Fibroblast of mammary gland (primary cell): Measurements from ENCODE around the gene CHCHD2.
"Not testable (repeated sequence)": the region's sequence is repeated elsewhere in the genome, so short reads cannot be mapped to it uniquely, and the experiment has no call there.

Experiments
- DNase-seq: peaks from one replicate; pipeline ENCODE4 v3.0.0-alpha.2; 2010; ENCODE audit warnings: low read depth
- H3K4me3 ChIP-seq: 2 replicates; pipeline ENCODE4 v1.5.1; 2011; ENCODE audit warnings: low read depth, mild to moderate bottlenecking, low read length, moderate library complexity; ENCODE audit not compliant: control insufficient read depth
- CTCF ChIP-seq: conservative IDR thresholded peaks from 2 replicates; pipeline ENCODE4 v1.5.1; 2011; ENCODE audit warnings: low read depth, low read length, inconsistent platforms; ENCODE audit not compliant: control insufficient read depth, insufficient read depth

CHCHD2 gene, protein sequence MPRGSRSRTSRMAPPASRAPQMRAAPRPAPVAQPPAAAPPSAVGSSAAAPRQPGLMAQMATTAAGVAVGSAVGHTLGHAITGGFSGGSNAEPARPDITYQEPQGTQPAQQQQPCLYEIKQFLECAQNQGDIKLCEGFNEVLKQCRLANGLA

GRCh38 chr7:56106108-56107073, at the start of gene CHCHD2:
Gene CHCHD2 (minus strand): TSS chr7:56106476. CDS start chr7:56106413, 63 bp downstream.
- DNase-seq: peak; percentile 99
- H3K4me3 ChIP-seq: peak within 1 kb of the TSS; percentile 86
- no peak for TF ChIP-seq CTCF

- not testable (repeated sequence) for DNase-seq, H3K4me3 ChIP-seq
These were observed 24.8 kb upstream of the CHCHD2 start for GRCh38 chr7:56131062-56131461.

DNA sequence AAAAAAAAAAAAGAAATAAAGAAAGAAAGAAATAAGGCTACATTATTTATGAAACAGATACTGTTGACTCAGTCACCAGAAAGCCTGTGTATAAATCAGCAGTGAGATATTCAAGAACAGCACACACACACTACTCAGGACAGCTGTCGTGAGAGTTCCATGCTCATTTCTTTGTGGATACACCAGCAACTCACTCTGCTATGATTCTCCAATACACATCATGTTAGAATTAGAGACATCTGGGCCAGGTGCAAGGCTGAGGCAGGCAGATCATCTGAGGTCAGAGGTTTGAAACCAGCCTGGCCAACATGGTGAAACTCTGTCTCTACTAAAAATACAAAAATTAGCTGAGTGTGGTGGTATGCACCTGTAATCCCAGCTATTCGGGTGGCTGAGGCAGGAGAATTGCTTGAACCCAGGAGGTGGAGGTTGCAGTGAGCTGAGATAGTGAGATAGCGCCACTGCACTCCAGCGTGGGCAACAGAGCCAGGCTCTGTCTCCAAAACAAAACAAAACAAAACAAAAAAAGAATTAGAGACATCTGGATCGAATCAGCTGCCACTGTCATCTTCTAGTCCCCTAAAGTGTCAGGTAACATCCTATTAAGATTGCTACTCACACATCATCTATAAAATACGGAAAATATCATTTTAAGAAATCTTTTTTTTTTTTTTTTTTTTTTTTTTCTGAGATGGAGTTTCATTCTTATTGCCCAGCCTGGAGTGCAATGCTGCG, 21.1 kb upstream of the CHCHD2 start:
- DNase-seq: no peak
- H3K4me3 ChIP-seq: no peak overlapping the region
- no peak for TF ChIP-seq CTCF

DNA sequence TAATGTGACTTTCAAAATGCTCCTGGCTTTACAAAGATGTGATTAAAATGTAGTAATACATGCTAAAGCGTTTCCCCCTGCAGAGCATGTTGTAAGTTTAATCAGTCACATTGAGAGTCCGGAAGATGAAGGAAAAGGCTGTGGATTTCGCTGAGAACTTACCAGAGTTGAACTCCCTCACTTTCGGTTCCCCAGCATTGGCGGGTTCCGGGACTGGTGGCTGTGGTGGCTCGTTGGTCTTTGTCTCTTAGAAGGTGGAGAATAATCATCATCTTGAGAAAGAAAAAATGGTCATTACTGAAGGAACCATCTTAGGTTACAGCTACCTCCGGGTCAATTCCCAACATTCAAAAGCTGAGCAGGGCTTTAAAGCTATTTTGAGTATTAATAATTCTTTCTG, 19.6 kb upstream of the CHCHD2 start:
- TF ChIP-seq CTCF: no peak
- H3K4me3 ChIP-seq: no peak overlapping the region
- DNase-seq: no peak

DNA sequence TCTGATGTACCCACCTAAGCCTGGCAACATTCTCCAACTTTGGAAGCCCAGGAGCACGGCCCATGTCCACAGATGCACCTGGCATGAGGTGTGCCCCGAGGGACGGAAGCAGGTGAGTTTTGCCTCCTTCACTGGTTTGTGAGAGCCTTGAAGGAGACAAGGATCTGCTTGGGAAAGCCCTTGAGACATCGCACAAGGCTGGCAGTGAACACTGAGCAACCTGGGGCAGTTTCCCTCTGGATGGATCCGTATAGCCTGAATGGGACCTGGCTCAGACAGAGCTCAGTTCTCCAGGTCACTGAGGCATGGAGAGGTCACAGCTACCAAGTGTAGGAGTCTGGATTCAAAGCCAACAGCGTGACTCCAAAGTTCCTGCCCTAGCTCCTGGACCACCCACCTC, 18.7 kb upstream of the CHCHD2 start:
- H3K4me3 ChIP-seq: no peak overlapping the region
- no peak for DNase-seq
- no peak for TF ChIP-seq CTCF

- no peak overlapping the region for H3K4me3 ChIP-seq
- TF ChIP-seq CTCF: no peak
- DNase-seq: no peak
These were observed 15.2 kb upstream of the CHCHD2 start for GRCh38 chr7:56121440-56121839.

DNA sequence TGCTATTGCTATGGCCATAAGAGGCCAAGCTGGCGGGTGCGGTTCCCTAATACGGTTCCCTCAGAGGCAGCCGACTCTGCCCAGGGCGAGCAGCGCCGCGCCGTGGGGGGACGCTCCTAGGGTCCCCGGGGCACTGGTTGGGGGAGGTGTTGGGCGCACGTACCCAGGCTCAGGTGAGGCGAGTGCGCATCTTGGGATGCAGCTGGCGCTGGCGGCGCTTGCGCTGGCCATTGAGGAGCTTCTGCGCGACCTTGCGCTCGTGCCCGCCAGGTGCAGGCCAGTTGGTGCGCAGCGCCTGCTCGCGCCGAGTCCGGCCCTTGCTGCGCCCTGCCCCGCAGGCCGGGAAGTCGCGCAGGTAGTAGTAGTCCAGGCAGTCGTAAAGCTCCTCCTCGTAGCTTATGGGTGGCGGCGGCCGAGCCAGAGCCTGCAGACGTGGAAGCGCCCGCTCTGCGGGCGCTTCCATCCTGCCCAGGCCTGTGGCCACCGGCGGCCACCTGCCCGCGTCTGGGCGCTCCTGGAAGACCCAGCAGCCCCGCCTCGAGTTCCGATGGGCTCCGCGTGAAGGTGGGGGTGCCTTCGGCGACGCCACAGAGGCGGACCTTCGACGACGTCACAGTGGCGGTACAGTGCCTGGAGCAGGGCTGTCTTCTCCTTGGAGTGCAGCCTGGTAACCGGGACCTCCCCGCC, 9.7 kb upstream of the CHCHD2 start, which contains the start of gene NUPR2:
NUPR2 (minus strand) TSS at position 566 of the 687 bp plus-strand sequence; CDS start at position 463, 103 bp downstream.
- H3K4me3 ChIP-seq: no peak within 1 kb of the TSS
- no peak for TF ChIP-seq CTCF
- no peak for DNase-seq

DNA sequence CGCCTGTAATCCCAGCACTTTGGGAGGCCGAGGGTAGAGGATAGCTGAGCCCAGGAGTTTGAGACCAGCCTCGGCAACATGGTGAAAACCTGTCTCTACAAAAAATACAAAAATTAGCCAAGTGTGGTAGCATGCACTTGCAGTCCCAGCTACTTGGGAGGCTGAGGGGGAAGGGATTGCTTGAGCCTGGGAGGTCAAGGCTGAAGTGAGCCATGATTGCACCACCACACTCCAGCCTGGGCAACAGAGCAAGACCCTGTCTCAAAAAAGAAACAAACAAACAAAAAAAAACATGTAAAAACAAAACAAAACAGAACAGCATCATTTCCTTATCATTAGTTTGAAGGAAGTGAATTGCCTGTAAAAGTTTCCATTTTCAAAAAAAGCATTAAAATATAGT, 6.0 kb upstream of the CHCHD2 start:
- not testable (repeated sequence) for H3K4me3 ChIP-seq, DNase-seq
